NCI-H2196 treated with DMSO at 0.1 percent for 48 hours (cell line): ENCODE measurements around the gene NADK2.
A peak's percentile ranks its signal among the peaks of the same experiment; 100 is the strongest.
"Not testable (repeated sequence)": the region's sequence is repeated elsewhere in the genome, so short reads cannot be mapped to it uniquely, and the experiment has no call there.

Experiments
- DNase-seq: peaks from one replicate; lab custom pipeline; 2025; ENCODE audit not compliant: unreplicated experiment; lab: John Stamatoyannopoulos, UW

Gene NADK2

DNA sequence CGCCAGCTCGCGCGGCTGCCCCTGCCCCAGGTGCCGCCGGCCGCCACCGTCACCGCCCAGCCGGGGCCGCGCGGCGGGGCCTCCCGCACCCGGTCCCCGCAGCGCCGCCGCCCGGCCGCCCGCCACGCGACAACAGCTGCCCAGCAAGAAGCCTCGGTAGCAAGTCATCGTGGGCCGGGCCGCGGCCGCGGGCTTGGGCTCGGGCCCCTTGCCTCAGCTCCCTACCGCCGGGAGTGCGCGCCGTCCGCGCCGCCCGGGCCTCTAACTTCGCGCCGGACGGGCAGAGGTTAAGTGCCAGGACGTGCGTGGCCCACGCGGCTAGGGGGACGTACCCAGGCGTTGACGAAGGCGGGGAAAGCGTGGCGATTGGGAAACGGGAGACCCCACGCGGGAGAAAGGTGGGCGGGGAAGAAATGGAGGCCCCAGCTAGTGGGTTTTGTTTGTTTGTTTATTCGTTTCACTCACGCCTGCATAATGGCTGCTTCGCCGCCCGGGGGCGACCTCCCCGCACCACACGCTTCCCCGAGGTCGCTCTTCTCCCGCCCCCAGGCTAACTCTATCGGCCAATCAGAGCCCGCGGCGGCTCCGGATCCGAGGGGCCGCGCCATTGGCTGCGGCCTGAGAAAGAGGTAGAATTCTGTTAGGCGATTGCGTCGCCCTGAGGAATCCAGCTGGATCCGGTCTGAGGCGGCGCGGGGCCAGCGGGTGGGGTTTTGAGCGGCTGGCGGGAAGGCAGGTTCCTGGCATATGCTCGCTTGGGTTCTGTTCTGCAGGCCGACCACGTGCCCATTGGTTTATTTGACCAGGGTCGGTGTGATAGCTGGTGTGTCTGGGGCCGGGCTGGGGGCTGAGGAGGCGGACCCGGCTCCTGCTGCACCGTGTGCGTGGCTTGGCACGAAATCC lies at the start of gene NADK2:
NADK2 (minus strand) TSS at position 295 of the 903 bp plus-strand sequence; CDS start at position 168, 127 bp downstream.
- DNase-seq = peak; percentile 99

GRCh38 chr5:36285837-36286615 lies 44.3 kb upstream of the NADK2 start:
- DNase-seq = no peak

DNA sequence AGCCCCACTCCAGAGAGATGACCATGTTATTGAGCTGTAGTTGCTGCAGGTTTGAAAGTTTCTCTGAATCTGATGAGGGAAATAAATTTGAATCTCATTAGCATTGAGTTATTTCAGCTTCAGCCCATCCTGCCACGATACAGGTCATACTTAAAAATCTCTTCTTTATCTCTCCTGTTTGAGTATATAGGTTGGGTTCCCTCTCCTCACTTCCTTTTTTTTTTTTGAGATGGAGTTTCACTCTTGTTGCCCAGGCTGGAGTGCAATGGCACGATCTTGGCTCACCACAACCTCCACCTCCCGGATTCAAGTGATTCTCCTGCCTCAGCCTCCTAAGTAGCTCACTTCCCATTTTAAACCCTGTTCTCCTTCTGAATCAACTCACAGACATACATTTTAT lies 42.0 kb upstream of the NADK2 start:
- not testable (repeated sequence) for DNase-seq

DNA sequence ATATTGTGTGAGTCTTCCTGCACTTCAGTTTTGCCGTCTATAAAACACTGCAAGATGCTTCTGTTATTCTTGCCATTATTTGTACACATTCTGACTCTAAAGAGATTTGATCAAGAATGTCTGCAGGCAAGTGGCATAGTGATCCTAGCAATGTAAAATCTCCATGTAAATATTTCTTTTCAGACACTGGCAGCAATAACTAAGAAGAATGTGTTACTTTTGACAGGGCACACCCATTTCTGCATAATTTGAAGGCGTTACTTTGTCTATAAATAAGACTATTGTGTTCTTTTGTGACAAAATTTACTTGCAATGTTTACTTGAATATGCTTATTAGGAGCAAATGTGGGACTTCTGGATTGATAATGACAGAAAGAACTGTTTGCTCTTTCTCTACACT lies 39.9 kb upstream of the NADK2 start:
- no peak for DNase-seq

DNA sequence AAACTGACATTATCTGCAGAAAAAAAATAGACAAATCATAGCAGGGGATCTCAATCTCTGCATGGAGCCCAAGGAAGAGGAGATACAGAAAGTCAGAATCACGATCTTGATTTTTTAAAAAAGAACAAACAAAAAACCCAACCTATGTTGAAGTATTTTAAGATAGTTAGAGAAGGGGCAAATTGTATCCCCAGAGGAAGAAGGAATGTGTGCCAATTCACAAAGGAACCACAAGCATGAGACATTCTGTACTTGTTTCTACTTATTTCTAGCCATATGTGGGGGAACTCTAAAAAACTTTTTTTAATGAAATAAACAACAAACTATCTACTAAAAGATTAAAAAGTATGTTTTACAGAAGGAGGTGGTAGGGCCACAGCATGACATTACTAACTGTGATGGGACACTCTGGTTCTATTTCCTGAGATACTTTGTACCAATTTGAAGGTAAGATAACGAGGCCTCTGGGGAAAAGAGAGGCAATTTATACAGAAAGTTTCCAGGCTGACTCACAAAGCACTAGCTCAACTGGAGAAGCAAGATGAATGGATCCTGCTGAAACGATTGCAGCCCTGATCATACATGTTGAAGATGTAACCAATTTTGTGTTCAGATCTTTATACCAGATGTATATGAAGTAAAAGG lies 37.5 kb upstream of the NADK2 start:
- DNase-seq = no peak

GRCh38 chr5:36277521-36278176 lies 35.9 kb upstream of the NADK2 start:
- no peak for DNase-seq

DNA sequence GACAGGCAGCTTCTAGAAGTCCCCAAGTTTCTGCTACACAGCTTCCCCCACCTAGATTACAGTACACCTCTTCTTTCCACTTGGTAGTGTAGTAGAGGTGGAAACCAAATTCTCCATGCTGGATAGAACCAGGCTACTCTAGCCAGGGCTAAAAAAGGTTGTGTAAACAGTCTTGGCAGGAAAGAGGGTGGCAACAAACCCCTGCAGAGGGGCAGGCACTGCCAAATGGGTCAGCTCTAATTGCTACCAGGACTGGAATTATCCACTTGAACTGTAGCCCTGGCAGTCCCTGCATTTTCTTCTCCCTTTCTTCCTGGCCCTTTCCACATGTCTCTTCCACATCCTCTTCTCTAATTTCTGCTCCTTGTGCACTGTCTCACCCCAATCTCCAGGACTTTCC lies 35.1 kb upstream of the NADK2 start:
- peak; percentile 44 for DNase-seq

DNA sequence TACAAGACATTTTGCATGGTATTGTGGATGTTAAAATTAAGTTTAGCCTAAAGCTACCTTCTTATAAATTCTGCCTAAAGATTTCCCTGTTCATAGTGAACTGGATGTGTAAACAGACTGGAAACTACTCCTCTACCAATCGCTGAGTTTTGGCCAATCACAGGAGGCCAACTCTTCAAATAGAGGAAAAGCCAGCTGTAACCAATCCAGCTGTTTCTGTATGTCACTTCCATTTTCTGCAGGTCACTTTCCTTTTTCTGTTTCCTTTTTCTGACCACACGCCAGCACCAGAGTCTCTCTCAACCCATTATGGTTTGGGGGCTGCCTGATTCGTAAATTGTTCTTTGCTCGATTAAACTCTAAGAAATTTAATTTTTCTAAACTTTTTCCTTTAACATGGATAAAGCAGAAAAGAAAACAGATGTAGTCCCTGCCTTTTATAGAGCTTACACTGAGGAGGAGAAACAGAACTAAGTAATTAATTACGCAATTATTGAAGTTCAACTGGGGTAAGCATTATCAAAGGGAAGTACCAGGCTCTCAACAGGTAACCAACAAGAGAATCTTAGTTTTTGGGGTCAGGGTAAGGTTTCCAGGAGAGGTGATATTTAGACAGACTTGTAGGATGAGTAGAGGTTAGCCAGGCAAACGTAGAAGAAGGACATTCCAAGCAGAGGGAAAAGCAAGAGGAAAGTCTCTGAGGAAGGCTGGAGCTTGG lies 32.2 kb upstream of the NADK2 start:
- DNase-seq = no peak

GRCh38 chr5:36272136-36272690 lies 30.5 kb upstream of the NADK2 start:
- no peak for DNase-seq

- DNase-seq = no peak
These were observed 29.3 kb upstream of the NADK2 start for GRCh38 chr5:36270876-36271575.

DNA sequence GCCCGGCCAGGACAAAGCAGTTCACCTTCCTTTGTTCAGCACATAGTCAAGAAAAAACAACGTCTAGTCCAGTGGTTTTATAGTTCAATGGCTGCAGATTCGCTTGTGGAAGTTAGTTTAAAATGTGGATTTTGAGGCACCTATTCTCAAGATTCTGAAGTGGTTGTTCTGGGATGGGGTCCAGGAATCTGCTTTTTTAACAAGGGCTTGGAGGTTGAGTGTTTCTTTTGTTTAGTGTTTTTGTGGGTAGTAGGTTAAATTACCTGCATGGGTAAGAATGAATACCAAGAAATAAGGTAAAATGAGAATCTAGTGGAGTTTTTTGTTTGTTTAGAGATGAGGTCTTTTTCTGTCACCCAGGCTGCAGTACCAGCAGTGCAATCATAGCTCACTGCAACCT lies 28.4 kb upstream of the NADK2 start:
- DNase-seq = peak; percentile 69

DNA sequence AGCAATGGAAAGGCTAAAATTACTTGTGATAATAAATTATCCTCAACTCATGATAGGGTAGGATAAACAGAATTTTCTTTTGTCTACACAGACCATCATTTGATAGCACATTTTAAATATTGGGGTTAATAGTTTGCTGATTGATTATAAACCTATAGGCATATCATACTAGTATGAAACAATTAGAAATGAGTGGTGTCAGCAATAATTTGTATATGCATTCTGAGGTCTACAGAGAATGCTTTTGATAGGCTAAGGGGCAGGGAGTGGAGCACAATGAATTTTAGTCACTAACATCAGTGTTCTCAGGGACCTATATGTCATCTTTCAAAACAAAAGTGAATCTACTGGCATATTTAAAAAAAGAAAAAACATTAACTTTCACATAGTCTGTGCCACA lies 27.8 kb upstream of the NADK2 start:
- DNase-seq = no peak

GRCh38 chr5:36267905-36268304 lies 26.2 kb upstream of the NADK2 start:
- DNase-seq = no peak

DNA sequence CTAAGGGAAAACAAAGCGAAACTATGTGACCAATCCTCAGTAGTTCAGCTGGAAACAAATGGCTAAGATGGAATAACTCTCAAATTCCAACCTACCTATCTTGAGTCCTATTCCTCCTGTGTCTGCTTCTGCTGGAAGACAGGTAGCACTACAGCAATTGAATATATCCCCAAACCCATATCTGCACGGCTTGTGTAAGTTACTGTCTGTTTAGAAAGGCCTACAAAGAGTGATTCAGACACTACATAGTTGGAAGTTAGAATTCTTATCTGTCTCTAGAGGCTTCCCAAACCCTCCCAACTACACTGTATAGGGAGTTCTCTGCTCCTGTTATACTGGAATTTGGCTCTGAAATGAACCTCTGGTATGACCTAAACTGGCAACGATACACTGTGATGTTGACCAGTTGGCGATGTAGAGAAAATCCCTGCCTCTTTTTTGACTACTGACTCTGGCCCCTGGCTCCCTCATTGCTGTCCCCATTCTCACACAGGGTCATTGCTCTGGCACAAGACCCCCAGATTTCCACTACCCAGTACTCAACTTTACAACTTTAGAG lies 22.6 kb upstream of the NADK2 start:
- no peak for DNase-seq

GRCh38 chr5:36261186-36261585 lies 19.5 kb upstream of the NADK2 start:
- DNase-seq = no peak

DNA sequence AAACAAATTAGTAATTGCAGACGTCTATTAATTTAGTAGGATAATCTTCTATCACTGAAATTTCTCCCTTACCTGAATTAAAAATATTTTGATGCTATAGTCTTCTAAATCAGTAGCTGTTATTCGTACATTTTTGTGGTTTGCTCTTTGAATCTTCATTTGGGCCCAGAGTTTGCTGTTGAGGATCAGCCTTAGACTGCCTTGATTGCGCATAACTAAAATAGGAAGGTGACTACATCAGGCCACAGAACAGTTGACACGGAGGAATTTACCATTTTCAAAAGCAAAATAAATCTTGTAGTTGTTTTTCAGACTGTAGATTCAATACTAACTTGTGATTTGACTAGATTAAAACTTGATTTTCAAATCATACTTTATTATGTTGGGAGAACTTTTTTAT lies 11.8 kb upstream of the NADK2 start:
- no peak for DNase-seq

DNA sequence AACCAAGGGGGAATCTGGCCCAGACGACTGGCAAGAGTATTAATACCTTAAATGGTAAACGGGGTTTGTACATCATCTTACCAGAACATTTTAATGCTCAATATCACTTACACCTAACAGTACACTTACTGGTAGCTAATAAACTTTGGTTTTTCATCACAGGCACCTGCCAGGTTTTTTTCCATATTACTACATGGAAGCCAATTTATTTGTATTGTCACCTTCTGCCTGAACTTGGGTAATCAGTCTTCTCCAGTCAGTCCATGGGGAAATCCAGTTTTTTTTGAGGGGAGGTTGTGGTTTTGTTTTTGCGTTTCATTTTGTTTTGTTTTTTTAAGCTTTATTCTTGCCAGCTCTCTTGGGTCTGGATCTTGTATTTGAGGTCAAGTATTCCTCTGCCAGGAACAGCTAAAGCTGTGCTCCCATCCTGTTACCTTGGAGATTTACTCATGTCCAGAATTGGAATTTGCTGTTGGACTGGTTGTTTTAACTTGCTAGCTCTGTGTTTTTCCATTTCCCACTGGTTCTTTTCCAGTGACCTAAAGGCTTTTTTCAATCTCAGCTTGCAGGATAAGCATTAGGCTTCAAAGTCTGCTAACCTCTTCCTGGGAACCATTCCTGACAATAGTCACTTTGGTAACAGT lies 11.1 kb upstream of the NADK2 start:
- DNase-seq = no peak

DNA sequence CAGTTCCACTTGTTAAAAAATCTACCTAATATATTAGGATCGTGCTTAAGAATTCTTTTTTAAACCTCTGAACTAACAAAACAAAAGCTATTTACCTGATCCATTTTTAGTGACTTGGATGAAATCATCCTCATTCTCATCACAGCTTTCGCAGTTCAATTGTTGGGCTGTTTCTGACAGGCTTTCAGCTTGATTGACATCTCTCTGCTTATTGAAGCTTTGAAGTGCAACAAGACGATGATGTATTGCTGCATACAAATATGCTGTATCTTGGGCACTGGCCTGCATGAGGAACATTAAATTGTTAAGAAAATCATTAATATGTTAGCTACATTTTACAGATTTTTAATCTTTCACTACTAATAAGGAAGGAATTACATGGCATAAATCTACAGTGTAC lies 9.5 kb upstream of the NADK2 start:
- DNase-seq = no peak

GRCh38 chr5:36250427-36250826 lies 8.7 kb upstream of the NADK2 start:
- no peak for DNase-seq
